DND-41 (cell line): ENCODE data around the gene CCL24.

Experiments
- CTCF ChIP-seq: IDR thresholded peaks from 2 replicates; pipeline ENCODE4 v1.5.1; 2012; ENCODE audit warnings: borderline replicate concordance, low read length, moderate library complexity, mild to moderate bottlenecking; ENCODE audit not compliant: poor library complexity, severe bottlenecking; ENCODE audit errors: extremely low read depth
- EZH2 ChIP-seq: IDR thresholded peaks from 3 replicates; pipeline ENCODE4 v1.6.1; 2012; ENCODE audit warnings: borderline replicate concordance, low read depth, mild to moderate bottlenecking, moderate library complexity, low read length, inconsistent platforms; ENCODE audit not compliant: severe bottlenecking

- TF ChIP-seq EZH2: no peak
- TF ChIP-seq CTCF: no peak
These were observed 40.6 kb upstream of the CCL24 start for GRCh38 chr7:75854233-75854632.
